ENCODE measurements around the gene HS2ST1. TPM values are rescaled to one million over a fixed set of nuclear protein-coding genes. Genes with fewer than 3 reads are reported as not detected.

Gene HS2ST1
- total RNA-seq, 1 donor from 2014 or later = 13.4 TPM

DNA sequence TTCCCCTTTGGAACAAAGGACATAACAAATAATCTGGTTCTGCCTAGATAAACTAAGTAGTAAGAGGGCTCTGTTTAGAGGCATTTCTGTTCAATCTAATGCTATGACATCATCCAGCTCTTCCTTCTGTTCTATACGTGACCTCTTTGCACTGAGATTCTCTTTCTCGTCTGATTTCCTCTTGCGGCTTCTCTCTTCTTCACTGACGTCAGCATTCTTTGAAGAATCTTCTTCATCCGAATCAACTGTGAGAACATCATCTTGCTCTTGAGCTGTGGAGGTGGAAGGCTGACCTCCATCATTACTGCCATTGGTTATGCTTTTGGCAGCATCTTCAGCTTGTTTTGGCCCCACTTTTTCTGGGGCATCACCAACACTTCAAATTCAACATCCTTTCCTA is 130.4 kb downstream of the HS2ST1 start:
- DNase-seq (ENCODE audit: low read depth) = no peak
- H3K4me3 ChIP-seq (ENCODE audit: low read depth, low read length) = no peak overlapping the region
- TF ChIP-seq, protein P1, sequence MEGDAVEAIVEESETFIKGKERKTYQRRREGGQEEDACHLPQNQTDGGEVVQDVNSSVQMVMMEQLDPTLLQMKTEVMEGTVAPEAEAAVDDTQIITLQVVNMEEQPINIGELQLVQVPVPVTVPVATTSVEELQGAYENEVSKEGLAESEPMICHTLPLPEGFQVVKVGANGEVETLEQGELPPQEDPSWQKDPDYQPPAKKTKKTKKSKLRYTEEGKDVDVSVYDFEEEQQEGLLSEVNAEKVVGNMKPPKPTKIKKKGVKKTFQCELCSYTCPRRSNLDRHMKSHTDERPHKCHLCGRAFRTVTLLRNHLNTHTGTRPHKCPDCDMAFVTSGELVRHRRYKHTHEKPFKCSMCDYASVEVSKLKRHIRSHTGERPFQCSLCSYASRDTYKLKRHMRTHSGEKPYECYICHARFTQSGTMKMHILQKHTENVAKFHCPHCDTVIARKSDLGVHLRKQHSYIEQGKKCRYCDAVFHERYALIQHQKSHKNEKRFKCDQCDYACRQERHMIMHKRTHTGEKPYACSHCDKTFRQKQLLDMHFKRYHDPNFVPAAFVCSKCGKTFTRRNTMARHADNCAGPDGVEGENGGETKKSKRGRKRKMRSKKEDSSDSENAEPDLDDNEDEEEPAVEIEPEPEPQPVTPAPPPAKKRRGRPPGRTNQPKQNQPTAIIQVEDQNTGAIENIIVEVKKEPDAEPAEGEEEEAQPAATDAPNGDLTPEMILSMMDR (IDR thresholded peaks at IDR 0.05; ENCODE audit: insufficient read depth, low read length, poor library complexity, severe bottlenecking) = no peak
- H3K36me3 ChIP-seq (ENCODE audit: control insufficient read depth, insufficient read depth, low read length) = no peaks in the 10 kb centered on the region
- no peaks in the 10 kb centered on the region for H3K27me3 ChIP-seq (ENCODE audit: control insufficient read depth, insufficient read depth, low read length)

- H3K27me3 ChIP-seq (ENCODE audit: control insufficient read depth, insufficient read depth, low read length) = no peaks in the 10 kb centered on the region
- H3K36me3 ChIP-seq (ENCODE audit: control insufficient read depth, insufficient read depth, low read length) = no peaks in the 10 kb centered on the region
- no peak for DNase-seq (ENCODE audit: low read depth)
- no peak overlapping the region for H3K4me3 ChIP-seq (ENCODE audit: low read depth, low read length)
- TF ChIP-seq, protein P1 (IDR thresholded peaks at IDR 0.05; ENCODE audit: insufficient read depth, low read length, poor library complexity, severe bottlenecking) = no peak
Observed at GRCh38 chr1:87045761-87046304, 131.4 kb downstream of the HS2ST1 start.

DNA sequence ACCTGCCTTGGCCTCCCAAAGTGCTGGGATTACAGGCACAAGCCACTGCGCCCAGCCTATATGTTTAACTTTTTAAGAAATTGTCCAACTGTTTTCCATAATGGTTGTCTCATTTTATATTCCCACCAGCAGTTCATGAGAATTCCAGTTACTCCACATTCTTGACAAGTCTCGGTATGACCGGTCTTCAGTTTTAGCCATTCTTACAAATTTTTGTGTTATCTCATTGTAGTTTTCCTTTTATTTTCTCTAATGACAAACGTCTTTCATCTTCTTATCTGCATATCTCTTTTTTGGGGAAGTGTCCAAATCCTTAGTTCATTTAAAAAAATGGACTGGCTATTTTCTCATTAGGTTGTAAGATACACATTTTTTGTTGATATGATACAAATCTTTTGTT is 132.5 kb downstream of the HS2ST1 start:
- Histone ChIP-seq H3K36me3 (ENCODE audit: control insufficient read depth, insufficient read depth, low read length) (no peaks in the 10 kb centered on the region), H3K4me3 (ENCODE audit: low read depth, low read length) (no peak overlapping the region), H3K27me3 (ENCODE audit: control insufficient read depth, insufficient read depth, low read length) (no peaks in the 10 kb centered on the region)
- no peak for DNase-seq (ENCODE audit: low read depth)
- TF ChIP-seq, protein P1 (IDR thresholded peaks at IDR 0.05; ENCODE audit: insufficient read depth, low read length, poor library complexity, severe bottlenecking) = no peak

GRCh38 chr1:87048237-87048636 is 133.8 kb downstream of the HS2ST1 start:
- H3K4me3 ChIP-seq (ENCODE audit: low read depth, low read length) = no peak overlapping the region
- TF ChIP-seq, protein P1 (IDR thresholded peaks at IDR 0.05; ENCODE audit: insufficient read depth, low read length, poor library complexity, severe bottlenecking) = no peak
- no peaks in the 10 kb centered on the region for H3K27me3 ChIP-seq (ENCODE audit: control insufficient read depth, insufficient read depth, low read length)
- no peaks in the 10 kb centered on the region for H3K36me3 ChIP-seq (ENCODE audit: control insufficient read depth, insufficient read depth, low read length)
- no peak for DNase-seq (ENCODE audit: low read depth)

DNA sequence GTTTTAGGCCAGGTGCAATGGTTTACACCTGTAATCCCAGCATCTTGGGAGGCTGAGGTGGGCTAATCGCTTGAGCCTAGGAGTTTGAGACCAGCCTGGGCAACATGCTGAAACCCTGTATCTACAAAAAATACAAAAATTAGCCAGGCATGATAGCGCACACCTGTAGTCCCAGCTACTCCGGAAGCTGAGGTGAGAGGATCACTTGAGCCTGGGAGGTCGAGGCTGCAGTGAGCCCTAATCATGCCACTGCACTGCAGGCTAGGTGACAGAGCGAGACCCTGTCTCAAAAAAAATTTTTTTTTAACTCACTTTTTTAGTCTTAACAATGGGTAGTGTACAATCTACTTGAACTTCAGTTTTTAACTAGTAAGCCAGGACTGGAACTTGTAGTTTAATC is 137.5 kb downstream of the HS2ST1 start:
- Histone ChIP-seq H3K27me3 (ENCODE audit: control insufficient read depth, insufficient read depth, low read length) (no peaks in the 10 kb centered on the region), H3K36me3 (ENCODE audit: control insufficient read depth, insufficient read depth, low read length) (no peaks in the 10 kb centered on the region), H3K4me3 (ENCODE audit: low read depth, low read length) (no peak overlapping the region)
- TF ChIP-seq, protein P1 (IDR thresholded peaks at IDR 0.05; ENCODE audit: insufficient read depth, low read length, poor library complexity, severe bottlenecking) = no peak
- DNase-seq (ENCODE audit: low read depth) = no peak

- Histone ChIP-seq H3K27me3 (ENCODE audit: control insufficient read depth, insufficient read depth, low read length) (no peaks in the 10 kb centered on the region), H3K36me3 (ENCODE audit: control insufficient read depth, insufficient read depth, low read length) (no peaks in the 10 kb centered on the region), H3K4me3 (ENCODE audit: low read depth, low read length) (no peak overlapping the region)
- TF ChIP-seq, protein P1 (IDR thresholded peaks at IDR 0.05; ENCODE audit: insufficient read depth, low read length, poor library complexity, severe bottlenecking) = no peak
- no peak for DNase-seq (ENCODE audit: low read depth)
Observed at GRCh38 chr1:87052400-87052799, 138.0 kb downstream of the HS2ST1 start.
